M059J (cell line): ENCODE results near the gene MAPK4. TPM values are rescaled to one million over a fixed set of nuclear protein-coding genes. Genes with fewer than 3 reads are reported as not detected.

Experiments
- DNase-seq: peaks from one replicate; pipeline ENCODE4 v3.0.0-alpha.2; 2012; ENCODE audit warnings: low read depth
- total RNA-seq: library from RNA; depleted of rRNA; stranded (reverse); fragments of >200 nt; shearing (Covaris generic); gene quantifications from 2 replicates; pipeline ENCODE4 v1.2.3, GENCODE V29; 2014

Gene MAPK4
- total RNA-seq, 1 experiment from 2014 or later = not detected

GRCh38 chr18:50719471-50720324 is 159.8 kb downstream of the MAPK4 start:
- no peak for DNase-seq

- no peak for DNase-seq
Observed at GRCh38 chr18:50720325-50720674, 160.4 kb downstream of the MAPK4 start.

GRCh38 chr18:50721006-50721405 is 161.1 kb downstream of the MAPK4 start:
- DNase-seq = no peak

GRCh38 chr18:50721451-50722120 is 161.7 kb downstream of the MAPK4 start:
- DNase-seq = no peak

GRCh38 chr18:50722311-50722710 is 162.4 kb downstream of the MAPK4 start:
- DNase-seq = peak; percentile 3

- DNase-seq = no peak
Observed at GRCh38 chr18:50724751-50725151, 164.9 kb downstream of the MAPK4 start.

GRCh38 chr18:50726960-50727589 is 167.2 kb downstream of the MAPK4 start:
- DNase-seq = no peak

- no peak for DNase-seq
Observed at GRCh38 chr18:50727721-50728471, 168.0 kb downstream of the MAPK4 start.

GRCh38 chr18:50729376-50729775 is 169.5 kb downstream of the MAPK4 start:
- no peak for DNase-seq

GRCh38 chr18:50729986-50730385 is 170.1 kb downstream of the MAPK4 start:
- no peak for DNase-seq

- no peak for DNase-seq
Observed at GRCh38 chr18:50734342-50734741, 174.5 kb downstream of the MAPK4 start.

- no peak for DNase-seq
Observed at GRCh38 chr18:50734886-50735285, 175.0 kb downstream of the MAPK4 start.

GRCh38 chr18:50737127-50737526 is 177.2 kb downstream of the MAPK4 start:
- DNase-seq = no peak

GRCh38 chr18:50738098-50738757 is 178.3 kb downstream of the MAPK4 start:
- DNase-seq = no peak

GRCh38 chr18:50742952-50743351 is 183.1 kb downstream of the MAPK4 start:
- DNase-seq = no peak

GRCh38 chr18:50744253-50744652 is 184.4 kb downstream of the MAPK4 start:
- no peak for DNase-seq

GRCh38 chr18:50745945-50746344 is 186.1 kb downstream of the MAPK4 start:
- DNase-seq = no peak

GRCh38 chr18:50747849-50748242 is 188.0 kb downstream of the MAPK4 start:
- DNase-seq = no peak

- no peak for DNase-seq
Observed at GRCh38 chr18:50748243-50749229, 188.6 kb downstream of the MAPK4 start.

GRCh38 chr18:50749421-50749820 is 189.5 kb downstream of the MAPK4 start:
- DNase-seq = no peak
